Ishikawa (cell line): ENCODE measurements around the gene PARVB.

ENCODE experiments used
- CEBPB ChIP-seq: IDR thresholded peaks from 2 replicates; pipeline ENCODE4 v1.6.1; 2012
- CREB1 ChIP-seq: IDR thresholded peaks from 2 replicates; pipeline ENCODE4 v1.6.1; 2012; ENCODE audit warnings: low read depth
- EGR1 ChIP-seq: IDR thresholded peaks from 2 replicates; pipeline ENCODE4 v1.6.1; 2012
- EP300 ChIP-seq: IDR thresholded peaks from 2 replicates; pipeline ENCODE4 v1.6.1; 2012; ENCODE audit warnings: borderline replicate concordance
- FOXM1 ChIP-seq: IDR thresholded peaks from 2 replicates; pipeline ENCODE4 v1.6.1; 2012; ENCODE audit warnings: low read depth, borderline replicate concordance
- MAX ChIP-seq: IDR thresholded peaks from 2 replicates; pipeline ENCODE4 v1.6.1; 2012
- NFIC ChIP-seq: IDR thresholded peaks from 2 replicates; pipeline ENCODE4 v1.6.1; 2012
- RAD21 ChIP-seq: IDR thresholded peaks from 2 replicates; pipeline ENCODE4 v1.6.1; 2012; ENCODE audit warnings: low read depth
- REST ChIP-seq: IDR thresholded peaks from 2 replicates; pipeline ENCODE4 v1.6.1; 2012; ENCODE audit warnings: low read depth, mild to moderate bottlenecking
- TAF1 ChIP-seq: IDR thresholded peaks from 2 replicates; pipeline ENCODE4 v1.6.1; 2012; ENCODE audit warnings: low read depth, mild to moderate bottlenecking
- TCF12 ChIP-seq: IDR thresholded peaks from 2 replicates; pipeline ENCODE4 v1.6.1; 2012; ENCODE audit warnings: low read depth
- TEAD4 ChIP-seq: IDR thresholded peaks from 2 replicates; pipeline ENCODE4 v1.6.1; 2012
- USF1 ChIP-seq: IDR thresholded peaks from 2 replicates; pipeline ENCODE4 v1.6.1; 2012
- YY1 ChIP-seq: IDR thresholded peaks from 2 replicates; pipeline ENCODE4 v1.6.1; 2012; ENCODE audit warnings: low read depth
- ZBTB7A ChIP-seq: IDR thresholded peaks from 2 replicates; pipeline ENCODE4 v1.6.1; 2012; ENCODE audit warnings: low read depth

Gene PARVB

GRCh38 chr22:43995057-43995685 is 28.9 kb upstream of the PARVB start:
- no peak for TF ChIP-seq TCF12
- no peak for TF ChIP-seq RAD21
- no peak for TF ChIP-seq TAF1
- no peak for TF ChIP-seq YY1
- no peak for TF ChIP-seq MAX
- no peak for TF ChIP-seq CEBPB
- TF ChIP-seq NFIC: no peak
- no peak for TF ChIP-seq CREB1
- no peak for TF ChIP-seq EP300
- TF ChIP-seq FOXM1: no peak
- TF ChIP-seq ZBTB7A: no peak
- no peak for TF ChIP-seq EGR1
- no peak for TF ChIP-seq TEAD4
- TF ChIP-seq REST: no peak
- TF ChIP-seq USF1: no peak

- TF ChIP-seq TEAD4 (no peak), USF1 (no peak), YY1 (no peak), MAX (no peak), NFIC (no peak), CEBPB (no peak), TAF1 (no peak), REST (no peak), TCF12 (no peak), FOXM1 (no peak), RAD21 (no peak), EP300 (no peak), EGR1 (no peak), CREB1 (no peak), ZBTB7A (no peak)
Observed at GRCh38 chr22:43995798-43996169, 28.3 kb upstream of the PARVB start.

GRCh38 chr22:43996170-43996980 is 27.7 kb upstream of the PARVB start:
- no peak for TF ChIP-seq USF1

GRCh38 chr22:43996981-43997265 is 27.2 kb upstream of the PARVB start:
- no peak for TF ChIP-seq RAD21
- no peak for TF ChIP-seq MAX
- TF ChIP-seq YY1: no peak
- TF ChIP-seq CEBPB: no peak
- no peak for TF ChIP-seq TEAD4
- no peak for TF ChIP-seq EGR1
- no peak for TF ChIP-seq FOXM1
- no peak for TF ChIP-seq NFIC
- TF ChIP-seq CREB1: no peak

- TF ChIP-seq NFIC (no peak), TEAD4 (no peak), REST (no peak), ZBTB7A (no peak), CEBPB (no peak), RAD21 (no peak), EP300 (no peak), TCF12 (no peak), MAX (no peak), FOXM1 (no peak), TAF1 (no peak)
Observed at GRCh38 chr22:43998679-43999264, 25.3 kb upstream of the PARVB start.
